ENCODE results near the gene JPH3. TPM values are rescaled to one million over a fixed set of nuclear protein-coding genes. Genes with fewer than 3 reads are reported as not detected.

Gene JPH3
- total RNA-seq, 2 experiments from 2014 or later = not detected

DNA sequence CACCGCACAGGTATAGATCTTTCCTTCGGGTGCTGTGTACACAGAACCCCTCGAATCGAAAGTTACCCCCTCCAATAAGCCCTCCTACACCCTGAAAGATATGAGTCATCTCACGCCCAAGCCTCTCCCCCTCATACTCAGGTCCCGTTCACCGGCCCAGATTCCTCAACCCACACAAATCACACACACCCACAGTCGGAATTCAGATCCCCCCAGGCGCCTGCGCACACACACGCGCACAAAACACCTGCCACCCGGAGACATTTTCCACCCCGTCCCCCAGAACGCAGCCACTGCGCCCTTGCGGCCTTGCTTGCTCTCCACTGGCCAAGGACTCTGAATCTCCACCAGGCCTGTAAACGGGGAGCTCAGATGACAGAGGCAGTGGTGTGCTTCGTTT lies 4.9 kb downstream of the JPH3 start:
- Mint-ChIP-seq H3K4me3 (no peak overlapping the region), H3K36me3 (ENCODE audit: low read depth) (no peaks in the 10 kb centered on the region), H3K9me3 (no peaks in the 10 kb centered on the region), H3K27me3 (peaks cover 64% of the 10 kb centered on the region), H3K27ac (no peak overlapping the region), H3K4me1 (ENCODE audit: low read depth) (peaks cover 11% of the 10 kb centered on the region)
- DNase-seq (no peak), ATAC-seq (ENCODE audit: poor library complexity) (no peak)
- Histone ChIP-seq H3K4me3 (ENCODE audit: low read length) (no peak overlapping the region), H3K36me3 (ENCODE audit: insufficient read depth, low read length) (no peaks in the 10 kb centered on the region), H3K27me3 (ENCODE audit: control insufficient read depth in 1 of 2, insufficient read depth in 2 of 2, low read length in 2 of 2) (peaks cover 33 to 54% of the 10 kb centered on the region in 2 experiments), H3K27ac (ENCODE audit: low read depth in 1 of 2, low read length in 2 of 2) (no peak overlapping the region), H3K4me1 (ENCODE audit: insufficient read depth, low read length) (peaks cover 11% of the 10 kb centered on the region), H3K9me3 (ENCODE audit: control insufficient read depth in 1 of 2, insufficient read depth in 1 of 2, low read length in 2 of 2) (peaks cover 0 to 41% of the 10 kb centered on the region in 2 experiments)
- ChIA-PET CTCF (no interaction called here), POLR2A (no interaction called here)
- TF ChIP-seq, protein P1, sequence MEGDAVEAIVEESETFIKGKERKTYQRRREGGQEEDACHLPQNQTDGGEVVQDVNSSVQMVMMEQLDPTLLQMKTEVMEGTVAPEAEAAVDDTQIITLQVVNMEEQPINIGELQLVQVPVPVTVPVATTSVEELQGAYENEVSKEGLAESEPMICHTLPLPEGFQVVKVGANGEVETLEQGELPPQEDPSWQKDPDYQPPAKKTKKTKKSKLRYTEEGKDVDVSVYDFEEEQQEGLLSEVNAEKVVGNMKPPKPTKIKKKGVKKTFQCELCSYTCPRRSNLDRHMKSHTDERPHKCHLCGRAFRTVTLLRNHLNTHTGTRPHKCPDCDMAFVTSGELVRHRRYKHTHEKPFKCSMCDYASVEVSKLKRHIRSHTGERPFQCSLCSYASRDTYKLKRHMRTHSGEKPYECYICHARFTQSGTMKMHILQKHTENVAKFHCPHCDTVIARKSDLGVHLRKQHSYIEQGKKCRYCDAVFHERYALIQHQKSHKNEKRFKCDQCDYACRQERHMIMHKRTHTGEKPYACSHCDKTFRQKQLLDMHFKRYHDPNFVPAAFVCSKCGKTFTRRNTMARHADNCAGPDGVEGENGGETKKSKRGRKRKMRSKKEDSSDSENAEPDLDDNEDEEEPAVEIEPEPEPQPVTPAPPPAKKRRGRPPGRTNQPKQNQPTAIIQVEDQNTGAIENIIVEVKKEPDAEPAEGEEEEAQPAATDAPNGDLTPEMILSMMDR (IDR thresholded peaks at IDR 0.05) = no peak
- intact Hi-C loops (cut with DNase I, micrococcal nuclease) = no loop called here

DNA sequence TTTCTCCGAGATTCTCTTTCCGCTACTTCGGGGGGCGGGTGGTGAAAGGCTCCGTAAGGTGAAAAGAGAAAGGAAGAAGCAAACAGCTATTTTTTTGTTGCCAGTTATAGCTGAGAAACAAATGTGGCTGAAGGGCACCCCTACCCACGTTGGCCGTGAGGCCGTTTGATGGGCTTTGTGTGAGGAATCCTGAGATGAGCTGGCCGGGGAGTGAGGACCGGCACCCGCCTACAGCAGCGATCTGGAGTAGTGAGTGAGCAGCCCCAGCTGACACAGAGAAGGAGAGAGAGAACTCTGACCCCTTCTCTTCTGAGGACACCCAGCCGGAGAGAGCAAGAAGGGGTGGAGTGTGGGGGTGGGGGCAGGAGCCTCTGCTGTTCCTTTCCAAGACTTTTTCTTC lies 5.6 kb downstream of the JPH3 start:
- Histone ChIP-seq H3K4me3 (ENCODE audit: low read length) (no peak overlapping the region), H3K27ac (ENCODE audit: low read depth in 1 of 2, low read length in 2 of 2) (no peak overlapping the region), H3K4me1 (ENCODE audit: insufficient read depth, low read length) (peaks cover 11% of the 10 kb centered on the region), H3K36me3 (ENCODE audit: insufficient read depth, low read length) (no peaks in the 10 kb centered on the region), H3K9me3 (ENCODE audit: control insufficient read depth in 1 of 2, insufficient read depth in 1 of 2, low read length in 2 of 2) (peaks cover 0 to 41% of the 10 kb centered on the region in 2 experiments), H3K27me3 (ENCODE audit: control insufficient read depth in 1 of 2, insufficient read depth in 2 of 2, low read length in 2 of 2) (peaks cover 33 to 53% of the 10 kb centered on the region in 2 experiments)
- intact Hi-C loops (cut with DNase I, micrococcal nuclease) = no loop called here
- H3K4me1 Mint-ChIP-seq (ENCODE audit: low read depth) = peaks cover 11% of the 10 kb centered on the region
- H3K27me3 Mint-ChIP-seq = peaks cover 64% of the 10 kb centered on the region
- ChIA-PET CTCF (no interaction called here), POLR2A (no interaction called here)
- H3K36me3 Mint-ChIP-seq (ENCODE audit: low read depth) = no peaks in the 10 kb centered on the region
- TF ChIP-seq, protein P1 (IDR thresholded peaks at IDR 0.05) = no peak
- H3K4me3 Mint-ChIP-seq = no peak overlapping the region
- H3K27ac Mint-ChIP-seq = no peak overlapping the region
- ATAC-seq (ENCODE audit: poor library complexity) (no peak), DNase-seq (no peak)
- H3K9me3 Mint-ChIP-seq = no peaks in the 10 kb centered on the region

DNA sequence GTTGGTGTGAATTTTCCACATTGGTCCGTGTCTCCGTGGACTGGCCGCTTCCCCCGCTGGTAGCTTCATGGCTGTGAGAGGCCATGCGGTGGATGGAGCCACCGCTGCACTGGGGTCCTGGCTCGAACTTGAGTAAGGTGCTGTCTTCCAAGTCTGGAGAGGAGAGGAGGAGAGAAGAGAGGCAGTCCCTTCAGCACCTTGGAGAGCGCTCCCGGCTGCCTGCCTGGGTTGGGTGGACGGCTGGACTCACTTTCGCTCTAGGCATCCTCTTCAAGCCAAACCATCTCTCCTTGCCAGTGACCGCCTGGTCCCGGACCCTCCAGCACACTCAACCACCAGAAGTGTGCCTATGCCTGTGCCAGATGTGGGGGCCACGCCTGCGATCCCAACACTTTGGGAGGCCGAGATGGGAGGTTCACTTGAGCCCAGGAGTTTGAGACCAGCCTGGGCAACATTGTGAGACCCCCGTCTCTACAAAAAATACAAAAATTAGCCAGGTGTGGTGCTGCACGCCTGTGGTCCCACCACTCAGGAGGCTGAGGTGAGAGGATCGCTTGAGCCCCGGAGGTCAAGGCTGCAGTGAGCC lies 6.2 kb downstream of the JPH3 start:
- Mint-ChIP-seq H3K4me3 (no peak overlapping the region), H3K4me1 (ENCODE audit: low read depth) (peaks cover 6% of the 10 kb centered on the region), H3K36me3 (ENCODE audit: low read depth) (no peaks in the 10 kb centered on the region), H3K27ac (no peak overlapping the region), H3K27me3 (peaks cover 60% of the 10 kb centered on the region), H3K9me3 (no peaks in the 10 kb centered on the region)
- intact Hi-C loops (cut with DNase I, micrococcal nuclease) = no loop called here
- POLR2A ChIA-PET = no interaction called here
- no peak overlapping the region for H3K27ac ChIP-seq (ENCODE audit: low read depth in 1 of 2, low read length in 2 of 2)
- no peak overlapping the region for H3K4me3 ChIP-seq (ENCODE audit: low read length)
- ATAC-seq (ENCODE audit: poor library complexity) = no peak
- CTCF ChIA-PET = no interaction called here
- H3K9me3 ChIP-seq (ENCODE audit: control insufficient read depth in 1 of 2, insufficient read depth in 1 of 2, low read length in 2 of 2) = peaks cover 0 to 36% of the 10 kb centered on the region in 2 experiments
- H3K4me1 ChIP-seq (ENCODE audit: insufficient read depth, low read length) = peaks cover 5% of the 10 kb centered on the region
- H3K36me3 ChIP-seq (ENCODE audit: insufficient read depth, low read length) = no peaks in the 10 kb centered on the region
- TF ChIP-seq, protein P1 (IDR thresholded peaks at IDR 0.05) = no peak
- DNase-seq = peak; percentile 12 to 52 (median 29)
- peaks cover 27 to 47% of the 10 kb centered on the region in 2 experiments for H3K27me3 ChIP-seq (ENCODE audit: control insufficient read depth in 1 of 2, insufficient read depth in 2 of 2, low read length in 2 of 2)

All from CD4-positive, alpha-beta T cell (primary cell).